GOT3 (cell line): ENCODE measurements around the gene CHRNA10.
"Not testable (repeated sequence)": the region's sequence is repeated elsewhere in the genome, so short reads cannot be mapped to it uniquely, and the experiment has no call there.

Experiments
- DNase-seq: peaks from one replicate; lab custom pipeline; 2025; ENCODE audit warnings: mixed read lengths; lab: John Stamatoyannopoulos, UW

CHRNA10 gene

DNA sequence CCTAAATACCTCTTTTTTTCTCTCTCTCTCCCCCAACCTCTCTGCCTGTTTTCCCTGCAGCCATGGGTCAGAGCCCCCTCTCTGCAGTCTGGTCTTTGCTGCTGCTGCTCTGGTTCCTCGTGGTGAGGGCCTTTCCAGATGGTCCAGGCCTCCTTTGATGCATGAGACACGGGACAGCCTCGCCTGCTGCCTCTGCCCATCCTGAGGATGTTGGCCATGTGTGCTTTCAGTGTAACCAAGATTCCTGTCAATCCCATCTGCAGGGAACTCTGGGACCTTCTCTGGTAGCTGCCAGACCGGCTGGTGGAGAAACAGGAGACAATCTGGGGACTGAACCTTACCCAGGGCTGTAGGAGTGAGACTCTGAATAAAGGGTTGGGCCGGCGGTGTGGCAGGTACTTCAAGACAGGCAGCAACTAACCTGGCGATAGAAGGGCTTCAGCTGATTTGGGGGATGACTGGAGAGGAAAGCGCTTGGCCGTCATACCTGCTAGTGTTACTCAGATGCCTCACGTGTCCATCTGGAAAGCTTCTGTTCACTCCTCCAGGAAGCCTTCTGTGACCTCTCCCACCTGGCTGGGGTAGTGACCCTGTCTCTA lies 7.1 kb downstream of the CHRNA10 start:
- no peak for DNase-seq

DNA sequence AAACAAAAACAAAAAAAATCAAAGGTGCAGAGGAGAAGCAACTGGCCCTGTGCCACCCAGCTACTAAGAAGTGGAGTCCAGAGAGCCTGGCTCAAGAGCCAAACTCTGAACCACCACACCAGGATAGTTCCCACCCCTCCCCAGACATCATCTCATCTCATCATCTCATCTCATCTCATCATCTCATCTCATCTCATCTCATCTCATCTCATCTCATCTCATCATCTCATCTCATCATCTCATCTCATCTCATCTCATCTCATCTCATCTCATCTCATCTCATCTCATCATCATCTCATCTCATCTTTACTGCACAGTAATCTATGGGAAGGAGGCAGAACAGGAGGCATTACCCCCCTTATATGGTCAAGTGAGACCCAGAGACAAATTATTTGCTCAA lies 8.3 kb downstream of the CHRNA10 start:
- DNase-seq, result no peak

DNA sequence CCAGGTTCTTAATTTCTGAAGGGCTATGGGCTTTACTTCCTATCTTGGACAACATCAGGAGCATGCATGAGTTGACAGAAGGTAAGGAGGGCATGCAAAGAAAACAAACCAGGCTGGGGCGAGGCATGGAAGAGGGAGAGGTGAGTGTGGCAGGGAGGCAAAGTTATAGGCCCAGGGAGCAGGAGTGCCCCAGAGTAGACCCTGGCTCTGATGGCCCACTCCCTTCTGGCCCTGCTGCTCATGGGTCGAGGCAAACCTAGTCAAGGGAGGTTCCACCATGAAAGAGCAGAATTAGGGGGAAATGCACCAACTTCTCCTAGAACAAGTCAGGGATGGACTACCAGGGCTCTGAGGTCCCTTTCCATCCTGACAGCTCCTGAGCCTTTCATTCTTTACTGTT lies 10.2 kb downstream of the CHRNA10 start:
- no peak for DNase-seq

DNA sequence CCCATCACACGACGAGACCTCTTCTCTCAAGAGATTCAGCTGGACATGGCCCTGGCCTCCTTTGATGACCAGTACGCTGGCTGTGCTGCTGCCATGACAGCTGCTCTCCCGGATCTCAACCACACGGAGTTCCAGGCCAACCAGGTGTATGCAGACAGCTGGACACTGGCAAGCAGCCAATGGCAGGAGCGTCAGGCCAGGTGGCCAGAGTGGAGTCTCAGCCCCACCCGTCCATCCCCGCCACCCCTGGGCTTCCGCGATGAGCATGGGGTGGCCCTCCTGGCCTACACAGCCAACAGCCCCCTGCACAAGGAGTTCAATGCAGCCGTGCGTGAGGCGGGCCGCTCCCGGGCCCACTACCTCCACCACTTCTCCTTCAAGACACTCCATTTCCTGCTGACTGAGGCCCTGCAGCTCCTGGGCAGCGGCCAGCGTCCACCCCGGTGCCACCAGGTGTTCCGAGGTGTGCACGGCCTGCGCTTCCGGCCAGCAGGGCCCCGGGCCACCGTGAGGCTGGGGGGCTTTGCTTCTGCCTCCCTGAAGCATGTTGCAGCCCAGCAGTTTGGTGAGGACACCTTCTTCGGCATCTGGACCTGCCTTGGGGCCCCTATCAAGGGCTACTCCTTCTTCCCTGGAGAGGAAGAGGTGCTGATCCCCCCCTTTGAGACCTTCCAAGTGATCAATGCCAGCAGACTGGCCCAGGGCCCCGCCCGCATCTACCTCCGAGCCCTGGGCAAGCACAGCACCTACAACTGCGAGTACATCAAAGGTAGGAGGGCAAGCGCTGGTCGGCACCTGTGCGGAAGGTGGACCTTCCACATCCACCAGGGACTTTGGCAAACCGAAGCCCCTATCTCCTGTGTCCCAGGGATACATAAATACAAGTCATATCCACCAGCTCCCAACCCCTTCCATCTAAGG lies 11.3 kb downstream of the CHRNA10 start:
- no peak for DNase-seq

DNA sequence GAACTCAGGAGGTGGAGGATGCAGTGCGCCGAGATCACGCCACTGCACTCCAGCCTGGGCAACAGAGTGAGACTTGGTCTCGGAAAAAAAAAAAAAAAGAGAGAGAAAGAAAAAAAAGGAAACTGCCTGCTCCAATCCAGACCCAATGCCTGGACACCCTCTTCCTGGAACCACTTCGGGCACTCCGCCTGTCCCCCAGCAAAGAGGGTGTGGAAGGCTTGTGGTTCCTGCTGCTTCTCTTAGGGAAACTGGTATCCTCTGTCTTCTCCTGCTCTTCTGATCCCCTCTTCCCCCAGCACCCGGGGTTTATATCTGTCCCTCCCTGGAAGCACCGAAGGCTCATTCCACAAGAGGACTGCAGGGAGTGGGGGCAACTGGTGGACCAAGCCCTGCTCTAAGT lies 12.9 kb downstream of the CHRNA10 start:
- DNase-seq, result no peak

DNA sequence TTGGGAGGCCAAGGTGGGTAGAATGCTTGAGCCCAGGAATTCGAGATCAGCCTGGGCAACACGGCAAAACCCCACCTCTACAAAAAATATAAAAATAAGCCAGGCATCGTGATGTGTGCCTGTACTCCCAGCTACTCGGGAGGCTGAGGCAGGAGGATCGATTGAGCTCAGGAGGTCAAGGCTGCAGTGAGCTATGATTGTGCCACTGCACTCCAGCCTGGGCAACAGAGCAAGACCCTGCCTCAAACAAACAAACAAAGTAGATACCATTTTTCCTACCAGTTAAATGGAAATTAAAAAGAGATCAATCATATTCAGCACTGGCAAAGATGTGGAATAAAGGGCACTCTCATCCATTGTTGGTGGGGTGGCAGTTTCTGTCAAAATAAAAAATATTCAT lies 13.9 kb downstream of the CHRNA10 start:
- not testable (repeated sequence) for DNase-seq

DNA sequence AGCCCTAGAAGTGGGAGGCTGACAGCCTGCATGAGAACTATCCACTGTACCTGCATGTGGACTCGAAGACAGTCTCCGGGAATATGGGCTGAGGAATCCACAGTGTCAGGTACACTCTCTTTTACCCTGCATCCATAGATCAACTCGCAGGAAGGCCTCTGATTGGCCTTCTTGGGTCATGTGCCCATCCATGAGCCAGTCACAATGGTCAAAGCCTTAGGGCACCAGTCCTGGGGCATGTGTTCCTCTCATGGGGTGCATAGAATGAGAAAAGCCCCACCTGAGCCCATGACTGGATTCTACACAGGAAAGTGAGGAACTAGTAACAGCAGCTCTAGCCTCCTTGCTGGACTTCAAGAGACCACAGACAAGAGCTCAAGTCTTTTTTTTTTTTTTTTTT lies 15.6 kb downstream of the CHRNA10 start:
- DNase-seq, result no peak

DNA sequence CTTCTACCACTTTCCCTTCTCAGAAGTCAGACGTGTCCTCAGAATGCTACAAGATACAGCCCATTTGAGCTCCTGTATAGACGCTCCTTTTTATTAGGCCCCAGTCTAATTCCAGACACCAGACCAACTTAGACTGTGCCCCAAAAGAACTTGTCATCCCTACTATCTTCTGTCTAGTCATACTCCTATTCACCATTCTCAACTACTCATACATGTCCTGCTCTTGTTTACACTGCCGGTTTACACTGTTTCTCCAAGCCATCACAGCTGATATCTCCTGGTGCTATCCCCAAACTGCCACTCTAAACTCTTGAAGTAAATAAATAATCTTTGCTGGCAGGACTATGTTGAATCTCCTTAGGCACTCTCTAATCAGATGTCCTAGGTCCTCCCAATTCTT lies 18.7 kb downstream of the CHRNA10 start:
- not testable (repeated sequence) for DNase-seq

DNA sequence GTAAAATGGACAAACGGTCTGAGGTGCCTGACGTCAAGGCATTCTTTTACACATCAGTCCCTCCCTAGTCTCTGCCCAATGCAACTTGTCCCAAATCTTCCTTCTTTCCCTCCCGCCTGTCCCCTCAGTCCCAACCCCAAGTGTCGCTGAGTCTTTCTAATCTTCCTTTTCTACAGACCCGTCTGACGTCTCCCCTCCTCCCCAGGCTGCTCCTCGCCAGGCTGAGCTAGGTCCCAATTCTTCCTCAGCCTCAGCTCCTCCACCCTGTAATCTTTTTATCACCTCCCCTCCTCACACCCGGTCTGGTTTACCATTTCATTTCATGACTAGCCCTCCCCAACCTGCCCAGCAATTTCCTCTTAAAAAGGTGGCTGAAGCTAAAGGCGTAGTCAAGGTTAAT lies 21.8 kb downstream of the CHRNA10 start:
- not testable (repeated sequence) for DNase-seq

DNA sequence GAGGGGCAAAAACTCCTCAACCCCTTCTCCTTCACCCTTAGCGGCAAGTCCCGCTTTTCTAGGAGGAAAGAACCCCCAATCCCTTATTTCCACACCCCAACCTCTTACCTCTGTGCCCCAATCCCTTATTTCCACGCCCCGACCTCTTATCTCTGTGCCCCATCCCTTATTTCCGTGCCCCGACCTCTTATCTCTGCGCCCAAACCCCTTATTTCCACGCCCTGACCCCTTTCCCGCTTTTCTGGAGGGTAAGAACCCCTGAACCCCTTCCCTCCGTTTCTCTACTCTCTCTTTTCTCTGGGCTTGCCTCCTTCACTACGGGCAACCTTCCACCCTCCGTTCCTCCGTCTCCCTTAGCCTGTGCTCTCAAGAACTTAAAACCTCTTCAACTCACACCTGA lies 22.3 kb downstream of the CHRNA10 start:
- DNase-seq, result not testable (repeated sequence)

DNA sequence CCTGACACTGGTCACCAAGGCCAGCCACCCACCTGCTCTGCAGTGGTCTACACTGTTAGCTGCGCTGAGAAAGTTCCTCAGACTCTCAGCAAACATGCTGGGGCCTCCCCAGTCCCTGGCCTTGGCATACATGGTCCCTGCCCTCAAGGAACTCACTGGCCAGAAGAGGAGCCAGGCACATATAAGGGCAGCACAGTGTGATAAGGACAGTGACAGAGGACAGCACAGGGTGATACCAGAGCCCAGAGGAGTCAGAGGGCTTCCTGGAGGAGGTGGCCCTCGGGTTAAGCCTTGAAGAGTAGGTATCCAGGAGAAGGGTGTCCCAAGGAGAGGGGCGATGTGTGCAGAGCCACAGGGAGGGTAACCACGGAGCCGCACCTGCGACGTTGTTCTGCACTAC lies 25.6 kb downstream of the CHRNA10 start:
- no peak for DNase-seq

DNA sequence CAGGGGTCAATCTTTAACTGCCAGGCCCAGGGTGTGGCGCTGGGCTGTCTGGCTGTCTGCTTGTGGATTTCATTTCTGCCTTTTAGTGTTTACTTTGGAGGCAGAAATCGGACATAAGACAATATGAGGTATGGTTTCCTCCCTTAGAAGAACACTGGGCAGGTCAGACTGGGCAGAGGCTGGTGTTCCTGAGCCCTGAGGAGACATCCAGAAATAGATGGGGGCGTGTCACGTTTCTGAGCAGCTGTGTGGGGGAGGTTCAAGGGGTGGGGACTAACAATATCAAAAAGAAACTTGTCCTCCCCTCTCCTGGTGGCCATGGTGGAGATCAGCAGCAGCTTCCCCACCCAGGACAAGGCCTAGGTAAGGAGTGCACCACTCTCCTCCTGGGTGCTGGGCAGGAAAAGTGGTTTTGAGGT lies 26.4 kb downstream of the CHRNA10 start, which contains the start of gene ART1:
TSS of gene ART1 (plus strand) at position 312 of the 419 bp plus-strand sequence. CDS start 14,086 bp downstream, outside the sequence.
- no peak for DNase-seq

DNA sequence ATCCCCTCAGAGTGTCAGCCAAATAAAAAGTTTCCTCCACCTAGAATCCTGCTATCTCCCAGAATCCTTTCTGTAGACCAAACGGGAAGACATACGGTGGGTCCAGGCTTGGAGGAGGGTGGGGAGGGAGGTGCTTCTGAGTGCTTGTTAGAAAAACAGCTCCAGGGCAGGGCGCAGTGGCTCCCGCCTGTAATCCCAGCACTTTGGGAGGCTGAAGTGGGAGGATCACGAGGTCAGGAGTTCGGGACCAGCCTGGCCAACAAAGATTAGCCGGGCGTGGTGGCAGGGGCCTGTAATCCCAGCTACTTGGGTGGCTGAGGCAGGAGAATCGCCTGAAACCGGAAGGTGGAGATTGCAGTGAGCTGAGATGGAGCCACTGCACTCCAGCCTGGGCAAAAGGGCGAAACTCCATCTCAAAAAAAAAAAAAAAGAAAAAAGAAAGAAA lies 28.1 kb downstream of the CHRNA10 start:
- not testable (repeated sequence) for DNase-seq

DNA sequence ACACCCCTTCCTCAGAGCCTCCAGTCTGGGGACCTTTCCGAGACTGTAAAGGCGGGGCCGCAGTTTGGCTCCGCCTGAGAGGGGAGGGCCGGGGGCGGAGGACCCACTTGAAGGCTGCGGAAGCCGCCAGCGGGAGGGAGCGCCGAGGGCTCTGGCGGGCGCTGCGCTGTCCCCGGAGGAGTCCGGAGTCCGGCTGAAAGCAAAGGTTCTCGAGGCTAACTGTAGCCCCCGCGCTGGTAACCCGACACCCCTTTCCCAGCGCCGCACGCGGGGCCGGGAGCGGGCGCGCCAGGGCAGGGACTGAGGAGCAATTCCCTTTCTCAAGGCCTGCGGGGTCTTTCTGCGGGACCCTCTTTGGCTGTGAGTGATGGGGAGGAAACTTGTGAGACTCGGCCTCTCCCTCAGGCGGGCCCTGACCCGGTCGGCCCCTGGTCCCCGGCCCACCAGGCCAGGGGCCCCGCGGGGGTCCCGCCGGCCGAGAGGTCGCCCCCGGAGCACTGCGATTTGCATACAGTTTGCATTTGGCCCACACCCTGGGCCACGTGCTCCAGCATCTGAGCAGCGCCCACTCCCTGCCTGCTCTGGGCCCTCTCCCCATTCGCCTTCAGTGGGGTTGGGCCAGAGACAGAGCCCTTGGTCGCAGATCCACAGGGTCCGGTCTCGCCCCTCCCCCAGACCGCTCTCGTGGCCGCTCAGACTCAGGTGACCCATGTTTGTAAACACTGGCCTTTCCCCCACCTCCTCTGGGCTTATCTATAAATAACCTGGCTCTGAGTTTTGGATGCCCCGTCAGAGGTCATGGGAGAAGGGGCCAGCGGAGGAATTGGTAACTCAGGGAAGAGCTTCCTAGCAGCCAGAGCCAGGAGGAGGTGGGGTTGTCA lies 28.9 kb downstream of the CHRNA10 start:
- DNase-seq, result no peak

DNA sequence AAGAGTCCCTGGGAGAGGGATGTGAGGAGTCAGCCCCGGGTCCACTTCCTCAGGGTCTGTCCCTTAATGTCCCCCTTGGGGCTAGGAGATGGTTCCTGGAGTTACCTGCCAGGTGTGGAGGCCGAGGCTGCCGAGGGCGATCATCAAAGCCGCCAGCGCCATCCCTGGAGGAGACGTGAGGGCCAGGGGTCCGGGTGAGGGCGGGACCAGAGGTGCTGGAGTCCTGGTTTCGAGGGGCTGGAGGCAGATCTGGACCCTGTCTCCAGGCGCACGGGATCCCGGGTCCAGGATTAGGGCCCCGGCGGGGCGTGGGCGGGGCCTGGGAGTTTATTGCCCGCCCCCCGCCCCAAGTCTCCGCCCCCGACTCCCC lies 29.5 kb downstream of the CHRNA10 start, which contains the start of gene ART5:
TSS of gene ART5 (minus strand) at position 292 of the 370 bp plus-strand sequence. CDS start at position 162, 130 bp downstream.
- DNase-seq, result no peak

DNA sequence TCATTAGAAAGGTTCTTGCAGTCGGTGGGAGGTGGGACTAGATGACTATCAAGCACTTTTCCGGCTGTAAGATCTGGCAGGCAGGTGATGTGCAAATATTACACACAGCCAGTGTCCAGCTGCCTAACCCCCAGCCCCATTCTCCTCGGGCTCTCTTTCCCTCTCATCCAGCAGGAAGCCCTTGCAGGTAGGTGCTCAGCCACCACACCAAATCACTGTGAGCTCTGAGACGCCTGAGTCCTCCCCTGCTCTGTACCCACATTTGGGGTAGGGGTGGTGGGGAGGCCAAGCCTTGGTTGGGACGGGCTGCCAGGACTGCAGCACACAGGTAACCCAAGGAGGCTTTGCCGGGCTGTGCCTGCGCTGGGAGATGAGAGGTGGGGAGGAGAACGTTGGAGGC lies 30.0 kb downstream of the CHRNA10 start:
- DNase-seq, result no peak

DNA sequence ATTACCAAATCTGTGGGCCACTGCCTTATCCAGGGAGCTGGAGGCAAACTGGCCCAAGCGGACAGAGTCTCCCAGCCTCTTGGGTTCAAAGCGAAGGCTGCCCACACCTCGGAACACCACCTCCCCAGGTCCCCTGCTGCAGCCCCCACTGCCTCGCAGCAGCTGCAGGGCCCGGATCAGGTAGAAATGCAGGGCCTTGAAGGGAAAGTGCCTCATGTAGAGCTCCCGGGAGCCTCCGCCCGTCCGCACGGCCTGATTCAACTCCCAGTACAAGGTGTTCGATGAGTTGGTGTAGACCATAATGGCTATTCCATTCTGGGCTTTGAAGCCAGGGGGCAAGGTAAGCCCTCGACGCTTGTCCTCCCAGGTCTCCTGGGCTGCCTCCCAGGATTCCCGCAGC lies 31.3 kb downstream of the CHRNA10 start:
- DNase-seq, result no peak

DNA sequence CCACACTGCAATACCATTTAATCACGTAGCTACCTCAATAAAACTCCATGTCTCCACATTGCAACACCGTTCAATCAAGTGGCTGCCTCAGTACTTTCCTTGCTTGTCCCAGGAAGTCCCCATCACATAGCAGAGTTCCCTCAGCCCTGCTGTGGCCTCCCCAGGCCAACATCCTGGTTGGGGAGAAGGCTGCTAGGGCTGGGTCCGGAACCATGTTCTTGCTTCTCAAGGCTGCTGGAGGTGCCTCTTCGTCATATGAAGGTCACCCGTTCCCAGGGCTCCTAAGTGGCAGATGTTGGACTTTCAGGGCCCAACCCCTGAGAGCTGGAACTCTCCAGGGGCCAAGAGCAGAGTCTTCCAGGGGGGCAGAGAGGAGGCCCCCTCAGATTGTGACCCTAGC lies 32.7 kb downstream of the CHRNA10 start:
- DNase-seq, result no peak

DNA sequence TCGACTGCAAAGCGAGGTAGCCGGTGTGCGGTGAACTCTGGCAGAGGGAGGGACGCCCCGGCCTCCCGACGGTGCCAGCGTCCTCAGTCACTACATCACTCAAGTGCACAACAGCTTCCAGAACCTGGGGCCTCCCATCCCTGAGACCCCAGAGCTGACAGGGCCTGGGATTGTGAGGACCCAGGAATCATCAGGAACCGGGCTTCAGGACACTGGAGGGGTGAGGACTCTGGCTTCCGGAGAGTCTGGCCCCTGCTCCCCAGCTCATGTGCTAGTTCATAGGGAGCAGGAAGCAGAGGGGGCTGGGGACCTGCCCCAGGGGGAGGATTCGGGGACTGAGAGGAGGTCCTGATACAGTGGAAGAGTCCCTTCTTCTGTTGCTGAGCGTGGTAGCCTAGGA lies 34.0 kb downstream of the CHRNA10 start:
- no peak for DNase-seq

DNA sequence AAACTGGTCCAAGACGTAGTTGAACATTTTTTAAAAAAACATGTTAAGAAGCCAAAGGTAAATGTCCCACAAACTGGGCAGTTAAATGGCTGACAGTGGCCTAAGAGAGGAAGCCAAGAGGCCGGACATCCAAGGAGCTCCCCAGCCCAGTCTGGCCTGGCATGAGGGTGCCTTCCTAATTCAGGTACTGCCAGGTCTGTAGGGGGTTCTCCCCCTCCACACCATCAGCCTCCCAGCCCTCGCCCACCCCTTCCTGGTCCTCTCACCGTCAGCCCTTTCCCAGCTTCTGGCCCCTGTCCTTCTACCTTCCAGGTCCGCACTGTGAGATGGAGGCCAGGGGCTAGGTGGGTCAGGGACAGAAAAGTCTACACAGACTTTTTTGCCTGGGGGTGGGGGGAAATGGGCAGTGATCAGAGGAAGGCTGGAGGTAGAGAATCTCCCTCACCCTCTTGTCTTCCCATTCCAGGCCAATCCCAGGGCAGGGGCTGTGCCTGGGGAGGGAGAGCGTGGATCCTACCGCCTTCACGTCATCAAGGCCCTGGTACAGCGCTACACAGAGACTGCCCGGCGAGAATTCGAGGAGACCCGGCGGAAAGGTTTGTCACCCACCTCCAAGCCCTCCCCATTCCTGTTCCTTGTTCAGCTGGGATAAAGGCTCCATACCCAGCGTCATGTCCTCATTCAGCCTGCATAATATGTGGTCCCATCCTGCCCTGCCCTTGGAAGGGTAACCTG lies 35.4 kb downstream of the CHRNA10 start:
- DNase-seq, result no peak

DNA sequence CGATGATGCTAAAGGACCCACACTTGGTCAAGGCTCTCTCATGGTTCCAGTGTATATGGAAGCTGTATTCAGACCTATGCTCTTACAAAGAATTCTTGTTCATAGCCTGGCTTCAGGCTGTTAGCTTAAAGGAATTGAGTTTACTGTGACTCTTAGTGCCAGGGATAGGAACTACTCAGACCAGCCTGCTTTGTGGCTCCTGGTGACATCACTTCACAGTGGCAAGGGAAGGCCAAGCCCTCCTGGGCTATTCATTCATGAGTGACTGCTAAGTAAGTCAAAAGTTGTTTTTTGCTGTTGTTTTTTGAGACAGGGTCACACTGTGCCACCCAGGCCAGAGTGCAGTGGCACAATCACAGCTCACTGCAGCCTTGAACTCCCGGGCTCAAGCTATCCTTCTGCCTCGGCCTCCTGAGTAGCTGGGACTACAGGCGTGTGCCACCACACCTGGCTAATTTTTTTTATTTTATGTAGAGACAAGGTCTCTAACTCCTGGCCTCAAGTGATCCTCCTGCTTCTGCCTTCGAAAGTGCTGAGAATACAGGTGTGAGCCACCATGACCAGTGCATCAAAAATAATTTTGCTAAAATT lies 39.0 kb downstream of the CHRNA10 start:
- DNase-seq, result no peak
